ENCODE results near the gene PDK3. TPM values are rescaled to one million over a fixed set of nuclear protein-coding genes. Genes with fewer than 3 reads are reported as not detected.

Gene PDK3
- total and polyA plus RNA-seq, 2 experiments from 2014 or later, result 22.5 to 23.4 TPM

DNA sequence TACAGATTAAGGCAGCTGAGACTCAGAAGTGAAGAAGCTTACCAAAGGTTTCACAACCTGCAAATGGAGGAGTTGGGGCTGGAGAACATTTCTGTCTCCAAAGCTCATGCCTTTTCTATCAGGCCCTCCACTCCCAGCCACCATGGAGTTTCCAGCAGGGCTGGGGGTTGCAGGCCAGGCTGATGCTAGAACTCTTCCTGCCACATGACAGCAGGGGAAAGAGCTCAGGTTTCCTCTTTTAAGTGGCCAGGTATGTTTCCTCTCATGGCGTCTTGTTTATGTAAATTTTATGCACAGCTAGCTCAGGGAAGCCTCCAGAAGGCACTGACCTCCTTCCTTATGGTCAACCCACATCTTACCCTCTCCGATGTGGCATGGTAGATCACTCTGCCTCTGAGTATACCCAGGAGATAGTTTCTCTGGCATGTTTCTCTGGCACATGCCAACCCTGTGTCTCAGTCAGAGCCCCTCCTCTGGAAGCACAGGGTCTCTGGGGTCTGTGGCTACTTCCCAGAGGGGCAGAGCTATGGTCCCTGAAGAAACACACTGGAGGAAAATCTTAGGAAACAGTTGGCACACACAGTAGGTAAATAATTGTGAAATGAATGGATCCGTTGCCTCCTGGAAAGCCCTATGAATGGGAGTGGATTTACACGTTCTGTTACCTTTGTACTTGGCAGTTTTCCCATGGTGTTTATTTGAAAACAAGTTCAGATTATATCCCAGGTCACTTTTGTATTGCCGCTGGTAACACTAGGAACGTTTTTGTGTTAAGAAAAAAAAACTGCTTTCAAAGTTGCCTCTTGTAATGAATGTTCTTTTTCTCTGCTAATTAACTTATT is 28.9 kb downstream of the PDK3 start:
- Histone ChIP-seq H3K27ac (peak overlapping the region; percentile 44), H4K20me1 (ENCODE audit: insufficient read depth, poor library complexity, severe bottlenecking) (no peaks in the 10 kb centered on the region), H3K4me2 (peak overlapping the region; percentile 66), H3K9me3 (ENCODE audit: low read depth) (no peaks in the 10 kb centered on the region), H3K4me1 (ENCODE audit: insufficient read depth) (peaks cover 7% of the 10 kb centered on the region), H3K9me2 (replicated peaks; ENCODE audit: insufficient read depth) (no peaks in the 10 kb centered on the region), H3K27me3 (no peaks in the 10 kb centered on the region), H3K79me2 (peaks cover 7% of the 10 kb centered on the region), H3K36me3 (replicated peaks; ENCODE audit: insufficient read depth, low read depth) (no peaks in the 10 kb centered on the region), H2AFZ (no peak overlapping the region), H3K4me3 (no peak overlapping the region)
- DNase-seq (ENCODE audit: low spot score), result peak; percentile 36
- TF ChIP-seq EZH2phosphoT487 (IDR thresholded peaks at IDR 0.05; ENCODE audit: low read depth, severe bottlenecking, unreplicated experiment) (no peak), EZH2 (IDR thresholded peaks at IDR 0.05; ENCODE audit: borderline replicate concordance) (no peak)
- TF ChIP-seq, protein P1, sequence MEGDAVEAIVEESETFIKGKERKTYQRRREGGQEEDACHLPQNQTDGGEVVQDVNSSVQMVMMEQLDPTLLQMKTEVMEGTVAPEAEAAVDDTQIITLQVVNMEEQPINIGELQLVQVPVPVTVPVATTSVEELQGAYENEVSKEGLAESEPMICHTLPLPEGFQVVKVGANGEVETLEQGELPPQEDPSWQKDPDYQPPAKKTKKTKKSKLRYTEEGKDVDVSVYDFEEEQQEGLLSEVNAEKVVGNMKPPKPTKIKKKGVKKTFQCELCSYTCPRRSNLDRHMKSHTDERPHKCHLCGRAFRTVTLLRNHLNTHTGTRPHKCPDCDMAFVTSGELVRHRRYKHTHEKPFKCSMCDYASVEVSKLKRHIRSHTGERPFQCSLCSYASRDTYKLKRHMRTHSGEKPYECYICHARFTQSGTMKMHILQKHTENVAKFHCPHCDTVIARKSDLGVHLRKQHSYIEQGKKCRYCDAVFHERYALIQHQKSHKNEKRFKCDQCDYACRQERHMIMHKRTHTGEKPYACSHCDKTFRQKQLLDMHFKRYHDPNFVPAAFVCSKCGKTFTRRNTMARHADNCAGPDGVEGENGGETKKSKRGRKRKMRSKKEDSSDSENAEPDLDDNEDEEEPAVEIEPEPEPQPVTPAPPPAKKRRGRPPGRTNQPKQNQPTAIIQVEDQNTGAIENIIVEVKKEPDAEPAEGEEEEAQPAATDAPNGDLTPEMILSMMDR (IDR thresholded peaks at IDR 0.05; ENCODE audit: poor library complexity), result no peak
- WGBS (ENCODE audit: low lambda C conversion rate, missing lambda C conversion rate), result 38% methylated on average over 6 of the region's 6 CpGs

DNA sequence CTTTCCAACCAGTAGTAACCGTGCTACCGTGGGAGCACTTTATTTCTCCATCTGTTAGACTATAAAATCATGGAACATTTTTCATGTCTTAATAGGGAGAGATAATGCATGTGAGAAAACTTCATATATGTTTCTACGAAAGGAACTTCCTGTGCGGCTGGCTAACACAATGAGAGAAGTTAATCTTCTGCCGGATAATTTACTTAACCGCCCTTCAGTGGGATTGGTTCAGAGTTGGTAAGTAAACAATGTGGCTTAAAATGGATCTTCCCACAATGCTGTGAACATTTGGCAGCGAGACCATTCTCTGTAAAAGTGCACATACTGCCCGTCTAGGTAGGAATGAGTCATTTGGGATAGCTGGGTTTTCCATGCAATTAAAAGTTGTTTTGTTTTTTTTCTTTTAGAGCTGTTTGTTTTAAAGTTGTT is 29.6 kb downstream of the PDK3 start:
- no peaks in the 10 kb centered on the region for H3K36me3 ChIP-seq (replicated peaks; ENCODE audit: insufficient read depth, low read depth)
- peak; percentile 79 for DNase-seq (ENCODE audit: low spot score)
- peaks cover 7% of the 10 kb centered on the region for H3K79me2 ChIP-seq
- no peaks in the 10 kb centered on the region for H3K9me2 ChIP-seq (replicated peaks; ENCODE audit: insufficient read depth)
- H3K4me2 ChIP-seq, result peak overlapping the region; percentile 66
- no peaks in the 10 kb centered on the region for H4K20me1 ChIP-seq (ENCODE audit: insufficient read depth, poor library complexity, severe bottlenecking)
- H3K4me1 ChIP-seq (ENCODE audit: insufficient read depth), result peaks cover 7% of the 10 kb centered on the region
- no peak overlapping the region for H2AFZ ChIP-seq
- no peaks in the 10 kb centered on the region for H3K9me3 ChIP-seq (ENCODE audit: low read depth)
- no peaks in the 10 kb centered on the region for H3K27me3 ChIP-seq
- no peak overlapping the region for H3K4me3 ChIP-seq
- WGBS (ENCODE audit: low lambda C conversion rate, missing lambda C conversion rate), result 16% methylated on average over 8 of the region's 8 CpGs
- peak overlapping the region; percentile 68 for H3K27ac ChIP-seq
- no peak for TF ChIP-seq EZH2phosphoT487 (IDR thresholded peaks at IDR 0.05; ENCODE audit: low read depth, severe bottlenecking, unreplicated experiment)
- no peak for TF ChIP-seq EZH2 (IDR thresholded peaks at IDR 0.05; ENCODE audit: borderline replicate concordance)
- TF ChIP-seq, protein P1 (IDR thresholded peaks at IDR 0.05; ENCODE audit: poor library complexity), result no peak

DNA sequence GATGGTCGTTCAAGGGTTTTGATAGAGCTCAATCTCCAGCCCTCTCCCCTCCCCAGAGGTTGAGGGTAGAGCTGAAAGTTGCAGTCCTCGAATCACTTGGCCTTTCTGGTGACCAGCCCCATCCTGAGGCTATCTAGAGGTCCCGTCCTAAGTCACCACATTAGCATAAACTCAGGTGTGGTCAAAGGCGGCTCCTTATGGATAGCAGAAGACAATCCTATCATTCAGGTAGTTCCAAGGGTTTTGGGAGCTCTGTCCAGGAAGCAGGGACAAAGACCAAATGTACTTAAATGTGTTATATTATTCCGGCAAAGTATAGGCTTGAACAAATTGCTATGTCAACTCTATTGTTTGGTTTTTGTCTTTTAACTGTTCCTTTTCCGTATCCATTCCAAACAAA is 30.6 kb downstream of the PDK3 start:
- TF ChIP-seq EZH2phosphoT487 (IDR thresholded peaks at IDR 0.05; ENCODE audit: low read depth, severe bottlenecking, unreplicated experiment) (no peak), EZH2 (IDR thresholded peaks at IDR 0.05; ENCODE audit: borderline replicate concordance) (no peak)
- TF ChIP-seq, protein P1 (IDR thresholded peaks at IDR 0.05; ENCODE audit: poor library complexity), result no peak
- no peaks in the 10 kb centered on the region for H3K27me3 ChIP-seq
- H3K4me1 ChIP-seq (ENCODE audit: insufficient read depth), result peaks cover 7% of the 10 kb centered on the region
- H3K36me3 ChIP-seq (replicated peaks; ENCODE audit: insufficient read depth, low read depth), result no peaks in the 10 kb centered on the region
- DNase-seq (ENCODE audit: low spot score), result no peak
- H3K4me3 ChIP-seq, result no peak overlapping the region
- H2AFZ ChIP-seq, result no peak overlapping the region
- WGBS (ENCODE audit: low lambda C conversion rate, missing lambda C conversion rate), result 67% methylated on average over 6 of the region's 6 CpGs
- no peak overlapping the region for H3K4me2 ChIP-seq
- peaks cover 7% of the 10 kb centered on the region for H3K79me2 ChIP-seq
- no peaks in the 10 kb centered on the region for H3K9me2 ChIP-seq (replicated peaks; ENCODE audit: insufficient read depth)
- peak overlapping the region; percentile 68 for H3K27ac ChIP-seq
- H3K9me3 ChIP-seq (ENCODE audit: low read depth), result no peaks in the 10 kb centered on the region
- no peaks in the 10 kb centered on the region for H4K20me1 ChIP-seq (ENCODE audit: insufficient read depth, poor library complexity, severe bottlenecking)

Data from hepatocyte (in vitro differentiated cells).